ENCODE data around the gene CHST8. TPM values are rescaled to one million over a fixed set of nuclear protein-coding genes. Genes with fewer than 3 reads are reported as not detected.

The CHST8 gene
- total and polyA plus RNA-seq, 4 donors = 0.05 to 0.07 TPM; not detected in 2

GRCh38 chr19:33705090-33705847 lies 83.5 kb downstream of the CHST8 start:
- Histone ChIP-seq H3K4me3 (ENCODE audit: low read depth in 1 of 3, low read length in 3 of 3) (no peak overlapping the region), H3K36me3 (ENCODE audit: control insufficient read depth in 4 of 4, insufficient read depth in 3 of 4, low read depth in 1 of 4, low read length in 3 of 4) (no peaks in the 10 kb centered on the region), H3K9ac (ENCODE audit: low read depth in 1 of 2, low read length in 2 of 2) (no peak overlapping the region), H3K4me1 (ENCODE audit: control insufficient read depth in 4 of 4, insufficient read depth in 4 of 4, low read length in 3 of 4) (no peaks in the 10 kb centered on the region), H3K27me3 (ENCODE audit: control insufficient read depth in 4 of 4, insufficient read depth in 4 of 4, low read length in 3 of 4) (peaks cover 0 to 4% (median 0%) of the 10 kb centered on the region in 4 donors), H3K27ac (ENCODE audit: low read depth in 1 of 2, low read length in 2 of 2) (no peak overlapping the region), H3K9me3 (ENCODE audit: control insufficient read depth in 4 of 4, low read length in 3 of 4) (no peaks in the 10 kb centered on the region)
- 75% methylated on average over 11 of the region's 11 CpGs for WGBS
- TF ChIP-seq ZBTB33 (IDR thresholded peaks at IDR 0.05) (no peak), GABPA (IDR thresholded peaks at IDR 0.05 in 1 of 2, conservative IDR thresholded peaks at IDR 0.05 in 1 of 2) (no peak), JUND (IDR thresholded peaks at IDR 0.05) (no peak), RAD21 (IDR thresholded peaks at IDR 0.05) (no peak), CTCF (IDR thresholded peaks at IDR 0.05; ENCODE audit: low read depth, low read length, missing input control) (no peak), ATF3 (IDR thresholded peaks at IDR 0.05) (no peak), SP1 (IDR thresholded peaks at IDR 0.05) (no peak), TAF1 (conservative IDR thresholded peaks at IDR 0.05) (no peak), HNF4A (conservative IDR thresholded peaks at IDR 0.05) (no peak), REST (IDR thresholded peaks at IDR 0.05) (no peak), YY1 (IDR thresholded peaks at IDR 0.05) (no peak), RXRA (IDR thresholded peaks at IDR 0.05) (no peak), FOXA2 (IDR thresholded peaks at IDR 0.05) (no peak), HNF4G (IDR thresholded peaks at IDR 0.05) (no peak), EGR1 (IDR thresholded peaks at IDR 0.05; ENCODE audit: low read depth in 2 of 2) (no peak), NR2F2 (IDR thresholded peaks at IDR 0.05) (no peak)
- DNase-seq (ENCODE audit: low spot score) = no peak
